OCI-LY3 (cell line): ENCODE measurements around the gene SFT2D1.

Experiments used
- CTCF ChIP-seq: fragments of 200-600, 300-600 bp; sonication (generic); IDR thresholded peaks from 2 replicates; pipeline ENCODE4 v1.5.1; 2014; ENCODE audit warnings: antibody characterized with exemption, low read length, low read depth
- EZH2phosphoT487 ChIP-seq: fragments of 200-600 bp; shearing (Covaris generic); IDR thresholded peaks from 2 replicates; pipeline ENCODE4 v1.6.1; 2018; ENCODE audit warnings: antibody characterized with exemption, mixed run types, low read depth

GRCh38 chr6:166296035-166296883, 46.1 kb downstream of the SFT2D1 start:
- TF ChIP-seq CTCF: no peak
- TF ChIP-seq EZH2phosphoT487: no peak
